ENCODE data around the gene PSAT1. TPM values are rescaled to one million over a fixed set of nuclear protein-coding genes. Genes with fewer than 3 reads are reported as not detected.
"Not testable (repeated sequence)": the region's sequence is repeated elsewhere in the genome, so short reads cannot be mapped to it uniquely, and the experiment has no call there.

PSAT1 gene
- 69.4 and 70.3 TPM in 2 replicates for total RNA-seq (2014; rRNA removed; shearing (Covaris generic); ENCODE audit: low replicate concordance)

- peak; percentile 89 for DNase-seq (ENCODE audit: low read depth)
- in situ Hi-C loops (cut with HindIII; ENCODE audit: low pct_unique_long_range_greater_than_20kb, low sequenced_read_pairs), result no loop called here
These were observed at the start of gene PSAT1 for GRCh38 chr9:78296893-78297671. Gene PSAT1, plus strand, starts transcription at chr9:78297125. Its CDS starts 86 bp downstream, at chr9:78297211.

- in situ Hi-C loops (cut with HindIII; ENCODE audit: low pct_unique_long_range_greater_than_20kb, low sequenced_read_pairs), result no loop called here
- DNase-seq (ENCODE audit: low read depth), result no peak
These were observed 48.3 kb upstream of the PSAT1 start for GRCh38 chr9:78248635-78249034.

GRCh38 chr9:78249542-78249941 lies 47.4 kb upstream of the PSAT1 start:
- DNase-seq (ENCODE audit: low read depth), result no peak
- in situ Hi-C loops (cut with HindIII; ENCODE audit: low pct_unique_long_range_greater_than_20kb, low sequenced_read_pairs), result no loop called here

- in situ Hi-C loops (cut with HindIII; ENCODE audit: low pct_unique_long_range_greater_than_20kb, low sequenced_read_pairs), result no loop called here
These were observed 44.3 kb upstream of the PSAT1 start for GRCh38 chr9:78252616-78253015.

GRCh38 chr9:78253285-78253684 lies 43.6 kb upstream of the PSAT1 start:
- in situ Hi-C loops (cut with HindIII; ENCODE audit: low pct_unique_long_range_greater_than_20kb, low sequenced_read_pairs), result no loop called here

More at GRCh38 chr9:78252616-78253015, 44.3 kb upstream of the PSAT1 start:
- no peak for DNase-seq (ENCODE audit: low read depth)

GRCh38 chr9:78261403-78262001 lies 35.4 kb upstream of the PSAT1 start:
- in situ Hi-C loops (cut with HindIII; ENCODE audit: low pct_unique_long_range_greater_than_20kb, low sequenced_read_pairs), result no loop called here
- no peak for DNase-seq (ENCODE audit: low read depth)

More at GRCh38 chr9:78253285-78253684, 43.6 kb upstream of the PSAT1 start:
- no peak for DNase-seq (ENCODE audit: low read depth)

GRCh38 chr9:78262655-78263054 lies 34.3 kb upstream of the PSAT1 start:
- no peak for DNase-seq (ENCODE audit: low read depth)
- in situ Hi-C loops (cut with HindIII; ENCODE audit: low pct_unique_long_range_greater_than_20kb, low sequenced_read_pairs), result no loop called here

- no peak for DNase-seq (ENCODE audit: low read depth)
- in situ Hi-C loops (cut with HindIII; ENCODE audit: low pct_unique_long_range_greater_than_20kb, low sequenced_read_pairs), result no loop called here
These were observed 29.0 kb upstream of the PSAT1 start for GRCh38 chr9:78267889-78268288.

- in situ Hi-C loops (cut with HindIII; ENCODE audit: low pct_unique_long_range_greater_than_20kb, low sequenced_read_pairs), result no loop called here
- no peak for DNase-seq (ENCODE audit: low read depth)
These were observed 27.1 kb upstream of the PSAT1 start for GRCh38 chr9:78269784-78270183.

GRCh38 chr9:78272307-78272706 lies 24.6 kb upstream of the PSAT1 start:
- DNase-seq (ENCODE audit: low read depth), result no peak
- in situ Hi-C loops (cut with HindIII; ENCODE audit: low pct_unique_long_range_greater_than_20kb, low sequenced_read_pairs), result no loop called here

- no peak for DNase-seq (ENCODE audit: low read depth)
- in situ Hi-C loops (cut with HindIII; ENCODE audit: low pct_unique_long_range_greater_than_20kb, low sequenced_read_pairs), result no loop called here
These were observed 23.2 kb upstream of the PSAT1 start for GRCh38 chr9:78273761-78274160.

- DNase-seq (ENCODE audit: low read depth), result no peak
- in situ Hi-C loops (cut with HindIII; ENCODE audit: low pct_unique_long_range_greater_than_20kb, low sequenced_read_pairs), result no loop called here
These were observed 18.6 kb upstream of the PSAT1 start for GRCh38 chr9:78278177-78278777.

- in situ Hi-C loops (cut with HindIII; ENCODE audit: low pct_unique_long_range_greater_than_20kb, low sequenced_read_pairs), result no loop called here
- no peak for DNase-seq (ENCODE audit: low read depth)
These were observed 18.1 kb upstream of the PSAT1 start for GRCh38 chr9:78278801-78279200.

GRCh38 chr9:78280982-78281668 lies 15.8 kb upstream of the PSAT1 start:
- no peak for DNase-seq (ENCODE audit: low read depth)
- in situ Hi-C loops (cut with HindIII; ENCODE audit: low pct_unique_long_range_greater_than_20kb, low sequenced_read_pairs), result no loop called here

- in situ Hi-C loops (cut with HindIII; ENCODE audit: low pct_unique_long_range_greater_than_20kb, low sequenced_read_pairs); DNase-seq (ENCODE audit: low read depth): not testable (repeated sequence)
These were observed 12.7 kb upstream of the PSAT1 start for GRCh38 chr9:78284181-78284580.

- DNase-seq (ENCODE audit: low read depth), result no peak
- in situ Hi-C loops (cut with HindIII; ENCODE audit: low pct_unique_long_range_greater_than_20kb, low sequenced_read_pairs), result no loop called here
These were observed 10.8 kb upstream of the PSAT1 start for GRCh38 chr9:78286125-78286524.

GRCh38 chr9:78286946-78287388 lies 10.0 kb upstream of the PSAT1 start:
- in situ Hi-C loops (cut with HindIII; ENCODE audit: low pct_unique_long_range_greater_than_20kb, low sequenced_read_pairs), result no loop called here
- no peak for DNase-seq (ENCODE audit: low read depth)

- peak; percentile 18 for DNase-seq (ENCODE audit: low read depth)
- in situ Hi-C loops (cut with HindIII; ENCODE audit: low pct_unique_long_range_greater_than_20kb, low sequenced_read_pairs), result no loop called here
These were observed 8.6 kb upstream of the PSAT1 start for GRCh38 chr9:78288214-78288892.

All from Caki2 (cell line).